ENCODE measurements around the gene CISD3.
"Not testable (repeated sequence)": the region's sequence is repeated elsewhere in the genome, so short reads cannot be mapped to it uniquely, and the experiment has no call there.

The CISD3 gene

DNA sequence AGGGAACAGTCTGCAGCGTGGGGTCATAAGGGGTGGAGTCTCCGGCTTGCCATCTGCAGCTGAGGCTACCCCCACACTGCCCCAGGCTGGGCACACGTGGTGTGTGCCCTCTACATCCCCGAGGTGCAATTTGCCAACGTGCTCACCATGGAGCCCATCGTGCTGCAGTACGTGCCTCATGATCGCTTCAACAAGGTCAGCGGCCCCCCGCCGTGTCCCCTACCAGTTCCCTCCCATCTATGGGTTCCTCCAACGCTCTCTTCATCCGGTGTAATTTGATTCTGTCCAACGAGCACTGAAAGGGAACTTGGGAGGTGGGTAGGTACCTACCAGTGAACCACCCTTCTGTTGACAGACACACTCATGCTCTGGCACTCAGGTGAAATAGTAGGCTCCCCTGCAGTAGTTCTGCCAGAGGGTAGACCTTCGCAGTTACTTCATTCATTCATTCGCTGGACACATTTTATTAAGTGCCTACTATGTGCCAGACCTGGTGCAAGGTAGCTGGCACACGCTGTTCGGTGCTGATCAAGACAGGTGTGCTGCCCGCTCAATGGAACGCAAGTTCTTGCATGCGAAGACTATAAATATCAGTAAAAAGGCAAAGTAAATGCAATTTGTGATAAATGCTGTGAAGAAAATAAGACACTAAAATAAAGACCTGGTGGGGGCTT is 22.3 kb upstream of the CISD3 start:
- DNase-seq (ENCODE audit: low spot score), result no peak

DNA sequence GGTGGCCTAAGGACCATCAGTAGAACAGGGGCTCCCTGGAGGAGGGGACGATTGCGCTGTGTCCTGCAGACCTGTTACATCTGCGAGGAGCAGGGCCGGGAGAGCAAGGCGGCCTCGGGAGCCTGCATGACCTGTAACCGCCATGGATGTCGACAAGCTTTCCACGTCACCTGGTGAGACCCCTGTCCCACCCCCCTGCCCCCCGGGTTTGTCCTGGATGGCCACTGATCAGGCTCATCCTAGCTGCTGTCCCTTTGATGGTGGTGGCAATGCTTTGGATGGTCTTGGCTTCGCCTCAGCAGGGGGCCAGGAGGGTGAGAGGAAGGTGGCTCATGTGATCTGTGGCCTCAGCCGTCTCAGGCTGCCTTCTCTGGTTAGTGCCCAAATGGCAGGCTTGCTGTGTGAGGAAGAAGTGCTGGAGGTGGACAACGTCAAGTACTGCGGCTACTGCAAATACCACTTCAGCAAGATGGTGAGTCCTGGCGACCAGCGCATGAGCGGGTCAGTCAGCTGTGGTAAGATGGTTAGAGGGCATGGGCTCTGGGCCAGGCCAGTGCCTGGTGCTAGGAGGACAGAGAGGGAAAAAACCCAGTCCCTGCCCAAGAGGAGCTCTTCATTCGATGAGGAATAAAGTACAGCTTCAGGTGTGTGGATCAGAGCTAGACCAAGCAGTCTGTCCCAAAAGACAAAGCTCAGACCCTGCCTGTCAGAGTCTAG is 20.9 kb upstream of the CISD3 start:
- DNase-seq (ENCODE audit: low spot score), result no peak

DNA sequence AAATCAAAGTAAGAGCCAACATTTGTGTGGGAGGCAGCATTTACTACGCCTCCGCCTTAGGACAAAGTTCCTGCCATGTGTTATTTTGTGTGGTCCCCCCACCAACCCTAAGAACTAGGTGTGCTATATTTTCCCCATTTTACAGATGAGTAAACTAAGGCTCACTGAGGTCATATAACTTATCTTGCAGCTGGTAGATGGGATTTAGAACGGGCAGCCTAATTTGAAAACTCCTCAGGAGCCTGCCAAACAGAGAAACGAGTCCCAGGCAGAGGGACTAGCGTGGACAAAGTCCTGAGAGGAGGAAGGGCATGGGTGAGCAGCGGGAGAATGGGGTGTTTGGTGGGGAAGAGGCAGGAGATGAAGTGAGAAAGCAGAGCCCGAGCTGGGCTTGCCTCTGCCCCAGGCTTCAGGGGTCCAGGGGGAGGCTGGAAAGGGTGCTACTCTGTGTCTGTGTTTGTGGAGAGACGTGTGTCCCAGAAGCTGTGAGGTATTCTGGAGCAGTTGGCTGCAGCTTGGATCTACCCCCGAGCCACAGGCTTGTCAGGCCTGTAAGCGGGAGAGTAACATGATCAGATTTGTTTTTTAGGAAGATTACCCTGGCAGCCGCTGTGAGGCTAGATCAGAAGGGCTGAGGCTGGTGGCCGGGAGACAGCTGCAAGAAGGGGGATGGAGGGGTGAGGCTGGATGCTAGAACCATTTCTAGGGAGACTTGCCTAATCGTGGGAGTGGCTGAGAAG is 20.1 kb upstream of the CISD3 start:
- DNase-seq (ENCODE audit: low spot score), result no peak

DNA sequence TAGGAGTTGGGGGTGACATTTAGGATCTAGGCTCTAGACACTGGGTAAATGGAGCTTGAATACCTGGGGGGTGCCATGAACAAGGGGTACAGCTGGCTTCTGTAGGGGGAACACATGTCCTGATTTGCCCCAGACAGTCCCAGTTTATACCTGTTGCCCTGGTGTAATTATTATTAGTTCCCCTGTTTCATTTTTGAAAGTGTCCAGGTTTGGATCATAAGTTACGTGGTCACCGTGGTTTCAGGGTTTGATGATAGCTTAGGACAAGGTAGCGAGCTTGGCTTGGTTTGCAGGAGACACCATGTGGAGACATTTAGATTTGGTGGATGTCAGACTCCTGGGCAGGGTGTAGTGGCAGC is 19.6 kb upstream of the CISD3 start:
- no peak for DNase-seq (ENCODE audit: low spot score)

DNA sequence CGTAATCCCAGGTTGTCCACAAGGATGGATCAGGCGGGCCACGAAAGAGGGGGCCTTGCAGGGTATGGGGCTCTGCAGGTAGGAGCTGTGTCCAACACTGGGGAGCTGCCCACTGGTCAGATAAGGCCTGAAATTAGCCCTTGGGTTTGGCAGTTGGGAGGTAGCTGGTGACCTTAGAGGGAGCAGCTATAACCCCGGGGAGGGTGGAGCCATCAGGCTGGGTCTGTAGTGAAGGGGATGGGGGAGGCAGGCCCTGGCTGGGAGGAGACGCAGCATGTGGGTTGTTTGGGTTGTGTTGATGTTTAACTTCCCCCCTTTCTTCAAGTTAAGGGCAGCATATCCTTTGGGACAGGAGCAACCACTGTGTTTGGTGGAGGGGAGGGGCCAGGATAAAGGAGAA is 19.2 kb upstream of the CISD3 start:
- no peak for DNase-seq (ENCODE audit: low spot score)

DNA sequence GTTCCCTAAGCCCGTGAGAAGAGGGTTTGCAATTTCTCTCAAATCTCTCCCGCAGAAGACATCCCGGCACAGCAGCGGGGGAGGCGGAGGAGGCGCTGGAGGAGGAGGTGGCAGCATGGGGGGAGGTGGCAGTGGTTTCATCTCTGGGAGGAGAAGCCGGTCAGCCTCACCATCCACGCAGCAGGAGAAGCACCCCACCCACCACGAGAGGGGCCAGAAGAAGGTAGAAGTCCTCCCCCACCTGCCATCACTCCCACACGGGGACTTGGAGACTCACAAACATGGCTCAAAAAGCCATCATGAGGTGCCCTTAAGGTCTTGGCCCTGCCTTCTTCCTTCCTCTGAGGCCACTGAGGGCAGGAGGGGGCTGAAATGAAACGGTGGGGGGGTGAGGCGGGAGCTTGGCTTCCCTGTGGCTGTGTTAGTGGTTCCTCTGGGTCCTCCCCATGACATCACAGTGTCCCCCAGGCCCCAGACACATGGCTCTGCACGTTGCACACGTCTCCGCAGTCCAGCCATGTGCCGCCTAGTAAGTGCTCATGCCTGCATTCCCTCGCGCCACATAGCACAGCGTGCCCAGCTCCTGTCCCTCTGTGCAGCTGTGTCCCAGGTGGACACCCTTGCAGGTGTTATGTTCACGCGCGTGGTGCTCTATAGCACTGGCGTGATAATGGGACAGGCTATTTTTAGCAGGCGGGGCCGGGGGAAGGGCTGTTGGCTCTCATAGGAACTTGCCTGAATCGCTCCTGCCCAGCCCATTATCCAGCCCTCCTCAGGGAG is 18.2 kb upstream of the CISD3 start:
- no peak for DNase-seq (ENCODE audit: low spot score)

DNA sequence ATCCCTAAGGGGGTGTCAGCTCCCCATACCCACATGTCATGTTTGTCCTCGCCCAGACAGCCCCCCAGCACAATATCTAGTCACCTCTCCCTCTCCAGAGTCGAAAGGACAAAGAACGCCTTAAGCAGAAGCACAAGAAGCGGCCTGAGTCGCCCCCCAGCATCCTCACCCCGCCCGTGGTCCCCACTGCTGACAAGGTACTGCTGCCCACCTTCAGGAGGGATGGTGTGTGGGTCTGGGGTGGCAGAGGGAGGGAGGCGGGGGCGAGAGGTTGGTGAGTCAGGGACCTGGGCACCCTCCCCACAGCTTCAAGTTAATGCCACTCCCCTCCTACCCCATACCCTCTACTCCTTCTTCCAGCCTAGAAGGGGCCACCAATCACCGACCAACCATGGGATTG is 17.5 kb upstream of the CISD3 start:
- DNase-seq (ENCODE audit: low spot score), result no peak

DNA sequence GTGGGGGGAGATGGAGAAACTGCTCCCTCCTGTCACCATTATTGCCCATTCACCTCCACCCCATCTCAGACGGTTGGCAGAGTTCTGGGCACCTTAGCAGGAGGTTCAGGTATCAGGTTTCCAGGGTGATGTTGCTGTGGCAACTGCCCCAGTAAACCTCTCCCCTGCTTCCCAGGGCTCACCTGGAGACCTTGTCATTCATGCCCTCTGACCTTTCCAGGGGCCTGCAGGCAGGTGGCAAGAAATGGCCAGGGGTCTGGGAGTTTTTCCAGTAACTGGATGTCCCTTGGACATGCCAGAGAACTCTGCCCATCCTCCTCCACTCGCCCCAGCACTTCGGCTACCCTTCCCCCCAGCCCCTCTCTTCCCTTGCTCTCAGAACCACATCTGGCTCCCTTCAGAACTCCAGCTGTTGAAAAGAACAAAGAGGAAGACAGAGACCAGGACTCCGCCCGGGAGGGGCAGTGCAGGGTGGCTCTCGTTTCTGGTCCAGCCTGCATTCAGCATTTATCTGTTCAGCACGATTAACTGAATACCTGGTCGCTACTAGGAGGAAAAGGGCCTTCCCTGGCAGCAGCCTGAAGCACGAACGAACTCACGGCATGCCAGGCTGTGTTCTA is 16.6 kb upstream of the CISD3 start:
- DNase-seq (ENCODE audit: low spot score), result no peak

DNA sequence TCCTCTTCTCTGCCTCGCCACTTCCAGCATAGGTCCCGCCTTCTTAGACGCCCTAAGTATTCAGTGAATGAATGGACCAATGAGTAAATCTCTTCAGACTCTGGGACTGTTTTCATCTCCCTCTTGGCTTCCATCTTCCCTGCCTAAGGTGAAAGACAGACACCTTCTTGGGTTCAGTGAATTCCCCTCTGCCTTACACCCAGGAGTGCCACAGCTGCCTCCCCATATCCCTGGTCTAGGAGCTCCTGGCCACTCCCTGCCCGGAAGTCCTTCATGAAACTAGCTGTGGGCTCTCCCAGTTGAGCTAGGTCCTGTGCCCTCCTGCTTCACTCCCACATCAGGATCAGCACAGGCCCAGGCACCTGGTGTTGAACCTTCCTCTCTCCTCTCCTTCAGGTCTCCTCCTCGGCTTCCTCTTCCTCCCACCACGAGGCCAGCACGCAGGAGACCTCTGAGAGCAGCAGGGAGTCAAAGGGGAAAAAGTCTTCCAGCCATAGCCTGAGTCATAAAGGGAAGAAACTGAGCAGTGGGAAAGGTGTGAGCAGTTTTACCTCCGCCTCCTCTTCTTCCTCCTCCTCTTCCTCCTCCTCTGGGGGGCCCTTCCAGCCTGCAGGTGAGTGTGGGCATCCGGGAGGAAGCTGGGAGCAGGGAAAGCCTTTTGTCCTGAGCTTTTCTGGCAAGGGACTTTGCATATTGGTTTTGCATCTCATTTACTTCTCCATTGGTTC is 14.8 kb upstream of the CISD3 start:
- DNase-seq (ENCODE audit: low spot score), result no peak

DNA sequence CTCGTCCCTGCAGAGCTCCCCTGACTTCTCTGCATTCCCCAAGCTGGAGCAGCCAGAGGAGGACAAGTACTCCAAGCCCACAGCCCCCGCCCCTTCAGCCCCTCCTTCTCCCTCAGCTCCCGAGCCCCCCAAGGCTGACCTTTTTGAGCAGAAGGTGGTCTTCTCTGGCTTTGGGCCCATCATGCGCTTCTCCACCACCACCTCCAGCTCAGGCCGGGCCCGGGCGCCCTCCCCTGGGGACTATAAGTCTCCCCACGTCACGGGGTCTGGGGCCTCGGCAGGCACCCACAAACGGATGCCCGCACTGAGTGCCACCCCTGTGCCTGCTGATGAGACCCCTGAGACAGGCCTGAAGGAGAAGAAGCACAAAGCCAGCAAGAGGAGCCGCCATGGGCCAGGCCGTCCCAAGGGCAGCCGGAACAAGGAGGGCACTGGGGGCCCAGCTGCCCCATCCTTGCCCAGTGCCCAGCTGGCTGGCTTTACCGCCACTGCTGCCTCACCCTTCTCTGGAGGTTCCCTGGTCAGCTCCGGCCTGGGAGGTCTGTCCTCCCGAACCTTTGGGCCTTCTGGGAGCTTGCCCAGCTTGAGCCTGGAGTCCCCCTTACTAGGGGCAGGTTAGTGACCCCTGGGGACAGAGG is 13.7 kb upstream of the CISD3 start:
- DNase-seq (ENCODE audit: low spot score), result no peak

DNA sequence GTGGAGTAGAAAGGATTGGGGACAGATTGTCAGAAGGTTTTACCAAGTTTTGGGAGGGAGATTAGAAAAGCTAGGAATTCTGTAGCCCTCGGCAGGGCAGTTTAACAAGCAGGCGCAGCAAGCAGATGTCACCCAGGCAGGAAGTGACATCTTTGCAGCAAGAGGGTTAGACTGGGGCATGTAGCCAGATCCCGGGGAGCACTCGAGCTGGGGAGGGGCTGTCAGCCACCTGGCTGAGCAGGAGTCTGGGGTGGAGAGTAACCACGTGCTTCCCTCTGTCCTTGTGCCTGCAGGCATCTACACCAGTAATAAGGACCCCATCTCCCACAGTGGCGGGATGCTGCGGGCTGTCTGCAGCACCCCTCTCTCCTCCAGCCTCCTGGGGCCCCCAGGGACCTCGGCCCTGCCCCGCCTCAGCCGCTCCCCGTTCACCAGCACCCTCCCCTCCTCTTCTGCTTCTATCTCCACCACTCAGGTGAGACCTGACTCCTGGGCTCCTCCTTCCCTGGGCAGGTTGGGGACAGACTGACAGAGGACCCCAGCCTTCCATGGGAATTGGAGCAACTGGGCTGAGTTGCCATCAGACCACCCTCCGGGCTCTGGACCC is 12.9 kb upstream of the CISD3 start:
- no peak for DNase-seq (ENCODE audit: low spot score)

DNA sequence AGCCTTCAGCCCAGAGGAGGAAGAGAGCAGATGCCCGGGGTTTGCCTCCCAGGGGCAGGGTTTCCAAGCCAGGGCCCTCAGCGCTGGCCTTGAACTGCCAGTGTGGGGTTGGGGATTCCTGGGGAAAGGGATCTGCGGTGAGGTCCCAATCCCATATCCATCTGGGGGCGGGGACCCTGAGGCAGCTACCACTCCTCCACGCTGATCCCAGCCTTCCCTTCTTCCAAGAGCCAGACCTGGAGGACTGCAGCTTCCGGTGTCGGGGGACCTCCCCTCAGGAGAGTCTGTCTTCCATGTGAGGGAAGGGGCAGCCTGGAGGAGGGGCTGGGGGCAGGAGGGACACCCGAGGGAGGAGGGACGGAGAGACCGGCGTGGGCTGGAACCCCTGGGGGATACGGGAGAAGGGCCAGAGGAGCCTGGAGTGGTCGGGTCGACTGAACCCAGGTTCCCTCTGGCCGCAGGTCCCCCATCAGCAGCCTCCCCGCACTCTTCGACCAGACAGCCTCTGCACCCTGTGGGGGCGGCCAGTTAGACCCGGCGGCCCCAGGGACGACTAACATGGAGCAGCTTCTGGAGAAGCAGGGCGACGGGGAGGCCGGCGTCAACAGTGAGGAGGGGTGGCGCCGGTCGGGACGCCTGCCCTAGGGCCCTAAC is 10.7 kb upstream of the CISD3 start:
- DNase-seq (ENCODE audit: low spot score), result no peak

DNA sequence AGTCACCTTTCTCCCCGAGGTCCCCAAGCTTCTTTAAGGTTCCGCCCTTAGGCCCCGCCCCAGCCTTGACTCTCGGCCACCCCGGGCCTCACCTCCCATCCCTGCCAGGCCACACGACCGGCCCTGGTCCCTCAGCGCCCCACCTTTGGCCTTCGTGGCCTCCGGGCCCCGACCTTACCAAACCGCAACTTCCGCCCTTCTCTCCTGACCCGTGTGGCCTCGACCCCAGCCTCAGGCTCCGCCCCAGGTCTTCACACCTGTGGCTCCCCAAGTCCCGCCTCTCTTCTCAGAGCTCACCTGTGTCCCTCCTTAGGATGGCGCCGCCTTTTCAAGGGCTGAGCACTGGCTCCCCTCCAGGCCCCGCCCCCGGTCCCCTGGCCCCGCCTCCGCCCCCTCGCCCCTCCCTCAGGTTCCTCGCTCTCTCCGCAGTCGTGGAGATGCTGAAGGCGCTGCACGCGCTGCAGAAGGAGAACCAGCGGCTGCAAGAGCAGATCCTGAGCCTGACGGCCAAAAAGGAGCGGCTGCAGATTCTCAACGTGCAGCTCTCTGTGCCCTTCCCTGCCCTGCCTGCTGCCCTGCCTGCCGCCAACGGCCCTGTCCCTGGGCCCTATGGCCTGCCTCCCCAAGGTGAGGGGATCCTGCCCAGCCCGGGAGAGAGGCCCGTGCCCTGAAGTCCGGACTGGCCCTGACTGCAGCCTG is 10.0 kb upstream of the CISD3 start:
- DNase-seq (ENCODE audit: low spot score), result no peak

DNA sequence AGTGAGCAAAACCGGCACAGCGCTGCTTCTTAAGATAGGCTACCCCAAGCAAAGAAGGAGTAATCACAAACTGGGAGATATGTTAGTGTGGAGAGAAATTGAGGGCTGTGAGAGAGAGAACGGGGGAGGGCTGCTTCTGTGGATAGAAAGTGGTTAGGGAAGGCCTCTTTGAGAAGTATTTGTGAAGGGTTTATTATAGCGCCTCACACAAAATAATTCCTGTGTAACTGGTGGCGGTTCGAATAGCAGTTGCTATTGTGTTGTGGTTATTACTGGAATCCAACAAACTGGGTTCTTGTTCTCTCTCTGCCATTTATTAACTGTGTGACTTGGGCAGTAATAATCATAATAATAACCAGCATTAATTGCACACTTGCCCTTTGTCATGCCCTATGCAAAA is 9.2 kb upstream of the CISD3 start:
- no peak for DNase-seq (ENCODE audit: low spot score)

DNA sequence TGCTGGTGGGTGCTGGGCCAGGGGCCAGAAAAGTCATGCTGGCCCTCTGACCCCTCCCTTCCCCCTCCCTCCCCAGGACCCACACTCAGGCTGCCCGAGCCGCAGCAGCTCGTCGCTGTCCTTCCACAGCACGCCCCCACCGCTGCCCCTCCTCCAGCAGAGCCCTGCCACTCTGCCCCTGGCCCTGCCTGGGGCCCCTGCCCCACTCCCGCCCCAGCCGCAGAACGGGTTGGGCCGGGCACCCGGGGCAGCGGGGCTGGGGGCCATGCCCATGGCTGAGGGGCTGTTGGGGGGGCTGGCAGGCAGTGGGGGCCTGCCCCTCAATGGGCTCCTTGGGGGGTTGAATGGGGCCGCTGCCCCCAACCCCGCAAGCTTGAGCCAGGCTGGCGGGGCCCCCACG is 8.3 kb upstream of the CISD3 start:
- DNase-seq (ENCODE audit: low spot score), result no peak

DNA sequence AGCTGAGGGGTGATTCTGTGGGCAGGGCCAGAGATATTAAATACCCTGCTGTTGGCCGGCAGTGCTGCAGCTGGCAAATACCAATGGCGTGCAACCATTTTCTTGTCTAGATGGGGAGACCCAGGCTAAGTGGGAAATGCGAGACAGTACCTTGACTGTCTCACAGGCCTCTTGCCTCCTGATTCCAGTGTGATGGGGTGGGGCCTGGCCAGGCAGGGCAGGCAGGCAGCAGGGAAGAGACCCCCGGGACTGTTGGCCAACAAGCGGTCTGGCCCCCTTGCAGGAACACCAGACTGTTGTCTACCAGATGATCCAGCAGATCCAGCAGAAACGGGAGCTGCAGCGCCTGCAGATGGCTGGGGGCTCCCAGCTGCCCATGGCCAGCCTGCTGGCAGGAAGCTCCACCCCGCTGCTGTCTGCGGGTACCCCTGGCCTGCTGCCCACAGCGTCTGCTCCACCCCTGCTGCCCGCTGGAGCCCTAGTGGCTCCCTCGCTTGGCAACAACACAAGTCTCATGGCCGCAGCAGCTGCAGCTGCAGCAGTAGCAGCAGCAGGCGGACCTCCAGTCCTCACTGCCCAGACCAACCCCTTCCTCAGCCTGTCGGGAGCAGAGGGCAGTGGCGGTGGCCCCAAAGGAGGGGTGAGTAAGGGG is 5.7 kb upstream of the CISD3 start:
- no peak for DNase-seq (ENCODE audit: low spot score)

DNA sequence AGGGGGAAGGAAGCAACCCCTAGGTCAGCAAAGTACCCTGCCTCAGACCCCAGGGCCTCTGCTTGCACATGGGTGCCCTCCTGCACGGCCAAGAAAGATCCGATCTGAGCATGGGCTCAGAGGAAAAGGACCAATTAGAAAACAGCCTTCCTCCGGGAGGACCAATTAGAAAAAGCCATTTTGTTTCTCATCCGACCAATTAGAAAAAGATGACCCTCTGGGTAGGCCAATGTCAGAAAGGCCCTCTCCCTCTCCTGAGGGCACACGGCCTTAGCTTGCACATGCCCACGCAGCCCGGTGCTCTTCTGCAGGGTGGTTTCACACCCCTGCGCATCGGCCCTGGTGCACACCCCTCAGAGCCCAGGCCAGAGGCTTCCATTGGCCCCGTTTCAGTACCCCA is 5.1 kb upstream of the CISD3 start:
- no peak for DNase-seq (ENCODE audit: low spot score)

DNA sequence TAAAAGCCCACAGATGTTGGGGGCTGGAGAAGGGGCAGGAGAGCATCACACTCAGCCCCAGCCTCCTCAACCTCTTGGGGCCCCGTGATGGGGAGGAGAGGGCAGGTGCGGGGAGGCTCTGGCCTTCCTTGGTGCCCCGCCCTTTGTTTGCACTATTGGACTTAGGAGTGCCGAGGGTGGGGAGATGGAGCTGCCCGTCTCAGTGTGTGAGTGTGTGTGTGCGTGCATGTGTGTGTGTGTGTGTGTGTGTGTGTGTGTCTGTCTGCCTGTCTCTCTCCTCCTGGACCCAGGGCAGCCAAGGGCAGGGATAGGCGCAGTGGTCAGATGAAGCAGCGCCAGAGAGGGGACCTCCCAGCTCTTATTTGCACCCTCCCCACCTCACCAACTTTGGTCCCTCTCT is 4.0 kb upstream of the CISD3 start:
- DNase-seq (ENCODE audit: low spot score), result not testable (repeated sequence)

DNA sequence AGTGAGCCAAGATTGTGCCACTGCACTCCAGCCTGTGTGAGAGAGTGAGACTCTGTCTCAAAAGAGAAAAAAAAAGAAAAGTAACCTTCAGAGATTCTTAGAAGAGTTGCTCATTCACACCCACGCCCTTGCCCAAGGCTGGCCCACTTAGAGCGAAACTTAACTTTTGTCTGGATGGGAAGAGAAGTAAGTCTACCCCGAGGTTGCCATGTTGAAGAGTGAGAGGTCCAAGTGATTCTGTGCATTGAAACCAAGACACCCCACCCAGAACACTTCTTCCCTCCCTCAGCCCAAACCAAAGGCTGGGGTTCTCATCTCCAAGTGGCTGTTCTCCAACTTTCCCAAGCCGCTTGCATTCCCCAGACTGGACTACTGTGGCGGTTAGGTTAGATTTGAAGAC is 2.4 kb upstream of the CISD3 start:
- no peak for DNase-seq (ENCODE audit: low spot score)
